H9 (cell line): ENCODE measurements around the gene JTB. TPM values are rescaled to one million over a fixed set of nuclear protein-coding genes. Genes with fewer than 3 reads are reported as not detected.

Experiments
- DNase-seq: peaks from one replicate; pipeline ENCODE4 v3.0.0-alpha.2; 2017
- H2AFZ ChIP-seq: one replicate; pipeline ENCODE4 v1.6.1; 2013; ENCODE audit warnings: mild to moderate bottlenecking, low read length, control low read depth, moderate library complexity
- H2AK5ac ChIP-seq: 2 replicates; pipeline ENCODE4 v1.6.1; 2013; ENCODE audit warnings: low read length, control low read depth, mixed read lengths; ENCODE audit not compliant: insufficient read length
- H2BK120ac ChIP-seq: one replicate; pipeline ENCODE4 v1.6.1; 2013; ENCODE audit warnings: low read depth, mild to moderate bottlenecking, low read length, control low read depth, inconsistent platforms; ENCODE audit not compliant: poor library complexity, severe bottlenecking
- H2BK12ac ChIP-seq: 2 replicates; pipeline ENCODE4 v1.6.1; 2013; ENCODE audit warnings: low read length, control low read depth, mixed read lengths, low read depth; ENCODE audit not compliant: insufficient read length
- H2BK15ac ChIP-seq: 2 replicates; pipeline ENCODE4 v1.6.1; 2013; ENCODE audit warnings: low read depth, low read length, control low read depth
- H2BK20ac ChIP-seq: one replicate; pipeline ENCODE4 v1.6.1; 2013; ENCODE audit warnings: low read depth, mild to moderate bottlenecking, low read length, control low read depth, inconsistent platforms; ENCODE audit not compliant: poor library complexity, severe bottlenecking
- H2BK5ac ChIP-seq: 2 replicates; pipeline ENCODE4 v1.6.1; 2013; ENCODE audit warnings: low read length, control low read depth, mixed read lengths; ENCODE audit not compliant: insufficient read length
- H3K14ac ChIP-seq: 2 replicates; pipeline ENCODE4 v1.6.1; 2013; ENCODE audit warnings: low read length, control low read depth; ENCODE audit not compliant: insufficient read depth
- H3K18ac ChIP-seq: 2 replicates; pipeline ENCODE4 v1.6.1; 2013; ENCODE audit warnings: low read depth, mild to moderate bottlenecking, mixed read lengths, low read length, control low read depth; ENCODE audit not compliant: insufficient read length
- H3K23ac ChIP-seq: 2 replicates; pipeline ENCODE4 v1.6.1; 2013; ENCODE audit warnings: low read length, control low read depth, mixed read lengths, low read depth; ENCODE audit not compliant: insufficient read length
- H3K23me2 ChIP-seq: 2 replicates; pipeline ENCODE4 v1.6.1; 2013; ENCODE audit warnings: low read depth, mild to moderate bottlenecking, mixed read lengths, low read length, control low read depth; ENCODE audit not compliant: insufficient read length, poor library complexity, severe bottlenecking
- H3K27ac ChIP-seq: 2 replicates; pipeline ENCODE4 v1.5.1; 2013; ENCODE audit warnings: low read length, control low read depth, mixed read lengths, low read depth; ENCODE audit not compliant: insufficient read length
- H3K27me3 ChIP-seq: 2 replicates; pipeline ENCODE4 v1.6.1; 2013; ENCODE audit warnings: low read length, control low read depth, inconsistent platforms; ENCODE audit not compliant: insufficient read depth
- H3K4ac ChIP-seq: 2 replicates; pipeline ENCODE4 v1.6.1; 2013; ENCODE audit warnings: low read depth, mild to moderate bottlenecking, control low read depth, inconsistent platforms, low read length, moderate library complexity
- H3K4me1 ChIP-seq: 2 replicates; pipeline ENCODE4 v1.6.1; 2013; ENCODE audit warnings: low read length, control low read depth, inconsistent platforms; ENCODE audit not compliant: insufficient read depth
- H3K4me2 ChIP-seq: 2 replicates; pipeline ENCODE4 v1.6.1; 2013; ENCODE audit warnings: low read length, control low read depth, mixed read lengths; ENCODE audit not compliant: insufficient read length, insufficient read depth
- H3K56ac ChIP-seq: 2 replicates; pipeline ENCODE4 v1.6.1; 2013; ENCODE audit warnings: low read depth, mild to moderate bottlenecking, mixed read lengths, low read length, control low read depth; ENCODE audit not compliant: insufficient read length
- H3K79me1 ChIP-seq: 2 replicates; pipeline ENCODE4 v1.6.1; 2013; ENCODE audit warnings: low read depth, mild to moderate bottlenecking, moderate library complexity, low read length, control low read depth, inconsistent platforms; ENCODE audit not compliant: insufficient read depth, poor library complexity, severe bottlenecking
- H3K79me2 ChIP-seq: 2 replicates; pipeline ENCODE4 v1.6.1; 2013; ENCODE audit warnings: low read length, control low read depth, inconsistent platforms; ENCODE audit not compliant: insufficient read depth
- H3K9ac ChIP-seq: 2 replicates; pipeline ENCODE4 v1.6.1; 2013; ENCODE audit warnings: low read length, control low read depth, mixed read lengths; ENCODE audit not compliant: insufficient read length; ENCODE audit errors: extremely low read depth
- H3K9me3 ChIP-seq: one replicate; pipeline ENCODE4 v1.6.1; 2013; ENCODE audit warnings: low read depth, low read length, inconsistent platforms; ENCODE audit not compliant: control insufficient read depth
- H3T11ph ChIP-seq: one replicate; pipeline ENCODE4 v1.6.1; 2013; ENCODE audit warnings: mild to moderate bottlenecking, low read length, control low read depth, inconsistent platforms
- H4K20me1 ChIP-seq: one replicate; pipeline ENCODE4 v1.6.1; 2013; ENCODE audit not compliant: control insufficient read depth, insufficient read length, insufficient read depth
- H4K5ac ChIP-seq: 2 replicates; pipeline ENCODE4 v1.6.1; 2013; ENCODE audit warnings: low read depth, mild to moderate bottlenecking, mixed read lengths, low read length, control low read depth; ENCODE audit not compliant: insufficient read length
- H4K8ac ChIP-seq: replicated peaks from 2 replicates; pipeline ENCODE4 v1.6.1; 2013; ENCODE audit warnings: low read length, control low read depth, mixed read lengths, low read depth; ENCODE audit not compliant: insufficient read length
- H4K91ac ChIP-seq: 2 replicates; pipeline ENCODE4 v1.6.1; 2013; ENCODE audit warnings: low read depth, mild to moderate bottlenecking, moderate library complexity, mixed read lengths, low read length, control low read depth; ENCODE audit not compliant: insufficient read length
- H3K27ac Mint-ChIP-seq, 3 experiments: 2 replicates in 2 of 3; 3 replicates in 1 of 3; pipeline ENCODE4 v1.8.0; 2020 to 2021; ENCODE audit warnings: mixed read lengths in 3 of 3, mild to moderate bottlenecking in 1 of 3, moderate library complexity in 1 of 3
- H3K27me3 Mint-ChIP-seq: 2 replicates; pipeline ENCODE4 v1.8.0; 2021; ENCODE audit warnings: low read depth, mild to moderate bottlenecking, moderate library complexity, mixed read lengths
- H3K36me3 Mint-ChIP-seq, 3 experiments: 2 replicates in 2 of 3; 3 replicates in 1 of 3; pipeline ENCODE4 v1.8.0; 2020 to 2021; ENCODE audit warnings: low read depth in 3 of 3, mixed read lengths in 3 of 3; ENCODE audit not compliant: insufficient read depth in 1 of 3
- H3K4me1 Mint-ChIP-seq, 2 experiments: 2 replicates each; pipeline ENCODE4 v1.8.0; 2020; ENCODE audit warnings: mixed read lengths in 2 of 2
- H3K4me3 Mint-ChIP-seq, 2 experiments: 2 replicates in 1 of 2; 3 replicates in 1 of 2; pipeline ENCODE4 v1.8.0; 2020 to 2021; ENCODE audit warnings: mild to moderate bottlenecking in 2 of 2, mixed read lengths in 2 of 2, moderate library complexity in 1 of 2
- H3K9me3 Mint-ChIP-seq, 2 experiments: 2 replicates in 1 of 2; 3 replicates in 1 of 2; pipeline ENCODE4 v1.8.0; 2020; ENCODE audit warnings: mild to moderate bottlenecking in 2 of 2, mixed read lengths in 2 of 2, moderate library complexity in 1 of 2
- WGBS: extraction: QIAGEN DNeasy Blood & Tissue Kit; methylation state at CpG from one replicate; pipeline ENCODE4 v1.1.7; 2013; ENCODE audit warnings: missing lambda C conversion rate, low lambda C conversion rate, mixed read lengths; ENCODE audit not compliant: insufficient read length; ENCODE audit errors: extremely low coverage; 5-methylcytosine and 5-hydroxymethylcytosine counted together
- total RNA-seq: library from RNA; stranded (reverse); gene quantifications from 2 replicates; pipeline ENCODE4 v1.2.1, GENCODE V29; 2021
- TF ChIP-seq, protein P1 (sequence below): fragments of 200-600 bp; sonication (generic); conservative IDR thresholded peaks from 3 replicates; pipeline ENCODE4 v1.8.0; 2021; ENCODE audit warnings: antibody characterized with exemption, mild to moderate bottlenecking

JTB gene
- total RNA-seq, 1 experiment from 2014 or later: 85.4 TPM

- Mint-ChIP-seq H3K9me3 (no peaks in the 10 kb centered on the region; a peak in 1 of 5 replicates), H3K27me3 (no peaks in the 10 kb centered on the region), H3K4me3 (peak overlapping the region; percentile 21 to 100; a peak in 4 of 5 replicates), H3K36me3 (peaks cover 25 to 37% (median 27%) of the 10 kb centered on the region in 3 experiments), H3K4me1 (peaks cover 42 to 50% of the 10 kb centered on the region in 2 experiments), H3K27ac (peak overlapping the region; percentile 7 to 90 (median 87); a peak in 5 of 7 replicates)
- Histone ChIP-seq H3K79me2 (peaks cover 42% of the 10 kb centered on the region), H3K4ac (no peak overlapping the region), H3K56ac (no peak overlapping the region), H3K27me3 (no peaks in the 10 kb centered on the region), H3K18ac (no peak overlapping the region), H3K27ac (no peak overlapping the region), H2BK120ac (no peak overlapping the region), H3K9ac (no peak overlapping the region), H2BK15ac (no peak overlapping the region), H2AFZ (no peak overlapping the region), H4K8ac (no peak overlapping the region), H2AK5ac (no peak overlapping the region), H2BK5ac (no peak overlapping the region), H3T11ph (no peak overlapping the region), H3K79me1 (peaks cover 21% of the 10 kb centered on the region), H3K23me2 (peaks cover 29% of the 10 kb centered on the region), H3K9me3 (no peaks in the 10 kb centered on the region), H4K91ac (no peak overlapping the region), H3K23ac (no peak overlapping the region), H4K5ac (no peak overlapping the region), H4K20me1 (no peaks in the 10 kb centered on the region), H3K4me1 (no peaks in the 10 kb centered on the region), H2BK20ac (no peak overlapping the region), H2BK12ac (no peak overlapping the region), H3K4me2 (peak overlapping the region; percentile 6), H3K14ac (no peak overlapping the region)
- no peak for DNase-seq
- TF ChIP-seq, protein P1, sequence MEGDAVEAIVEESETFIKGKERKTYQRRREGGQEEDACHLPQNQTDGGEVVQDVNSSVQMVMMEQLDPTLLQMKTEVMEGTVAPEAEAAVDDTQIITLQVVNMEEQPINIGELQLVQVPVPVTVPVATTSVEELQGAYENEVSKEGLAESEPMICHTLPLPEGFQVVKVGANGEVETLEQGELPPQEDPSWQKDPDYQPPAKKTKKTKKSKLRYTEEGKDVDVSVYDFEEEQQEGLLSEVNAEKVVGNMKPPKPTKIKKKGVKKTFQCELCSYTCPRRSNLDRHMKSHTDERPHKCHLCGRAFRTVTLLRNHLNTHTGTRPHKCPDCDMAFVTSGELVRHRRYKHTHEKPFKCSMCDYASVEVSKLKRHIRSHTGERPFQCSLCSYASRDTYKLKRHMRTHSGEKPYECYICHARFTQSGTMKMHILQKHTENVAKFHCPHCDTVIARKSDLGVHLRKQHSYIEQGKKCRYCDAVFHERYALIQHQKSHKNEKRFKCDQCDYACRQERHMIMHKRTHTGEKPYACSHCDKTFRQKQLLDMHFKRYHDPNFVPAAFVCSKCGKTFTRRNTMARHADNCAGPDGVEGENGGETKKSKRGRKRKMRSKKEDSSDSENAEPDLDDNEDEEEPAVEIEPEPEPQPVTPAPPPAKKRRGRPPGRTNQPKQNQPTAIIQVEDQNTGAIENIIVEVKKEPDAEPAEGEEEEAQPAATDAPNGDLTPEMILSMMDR: no peak
- WGBS: no CpG with 5 or more reads among the region's 3 CpGs
These were observed 18.0 kb downstream of the JTB start for GRCh38 chr1:153959454-153959853.
